GM13976 (cell line): Measurements from ENCODE around the gene TMEM94.

Source experiments
- DNase-seq: peaks from one replicate; pipeline ENCODE4 v3.0.0; 2012; ENCODE audit warnings: low spot score
- in situ Hi-C: fragments of 300-500 bp; cut with MboI; formaldehyde crosslinking; loops from one replicate; pipeline ENCODE4 v1.12.0; 2022; ENCODE audit warnings: low sequenced_read_pairs, mixed read lengths, inconsistent platforms; ENCODE audit not compliant: unreplicated experiment
- TF ChIP-seq, protein P1 (sequence below): IDR thresholded peaks from 2 replicates; pipeline ENCODE4 v1.5.1; 2012; ENCODE audit warnings: borderline replicate concordance, mild to moderate bottlenecking; ENCODE audit not compliant: insufficient read depth; ENCODE audit errors: extremely low read depth, missing control alignments, control extremely low read depth

TMEM94 gene

DNA sequence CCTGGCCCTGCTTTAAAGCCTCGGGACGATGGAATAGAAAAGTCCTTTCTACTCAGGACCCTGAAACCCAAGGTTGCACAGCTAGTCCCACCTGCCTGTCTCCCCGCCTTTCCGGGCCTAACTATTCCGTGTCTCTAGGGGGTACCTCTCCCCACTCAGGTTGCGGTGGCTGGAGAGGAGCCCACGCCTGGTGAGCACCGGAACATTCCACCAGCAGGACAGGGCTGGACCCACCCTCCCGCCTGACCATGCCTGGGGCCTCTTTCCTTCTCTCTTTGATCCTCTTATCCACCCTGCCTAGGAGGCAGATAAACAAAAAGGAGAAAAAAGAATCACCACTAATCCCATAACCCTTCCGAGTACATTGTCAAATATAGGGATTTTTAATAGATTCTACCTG lies 79.9 kb downstream of the TMEM94 start:
- DNase-seq: no peak
- in situ Hi-C loops: no loop called here
- TF ChIP-seq, protein P1, sequence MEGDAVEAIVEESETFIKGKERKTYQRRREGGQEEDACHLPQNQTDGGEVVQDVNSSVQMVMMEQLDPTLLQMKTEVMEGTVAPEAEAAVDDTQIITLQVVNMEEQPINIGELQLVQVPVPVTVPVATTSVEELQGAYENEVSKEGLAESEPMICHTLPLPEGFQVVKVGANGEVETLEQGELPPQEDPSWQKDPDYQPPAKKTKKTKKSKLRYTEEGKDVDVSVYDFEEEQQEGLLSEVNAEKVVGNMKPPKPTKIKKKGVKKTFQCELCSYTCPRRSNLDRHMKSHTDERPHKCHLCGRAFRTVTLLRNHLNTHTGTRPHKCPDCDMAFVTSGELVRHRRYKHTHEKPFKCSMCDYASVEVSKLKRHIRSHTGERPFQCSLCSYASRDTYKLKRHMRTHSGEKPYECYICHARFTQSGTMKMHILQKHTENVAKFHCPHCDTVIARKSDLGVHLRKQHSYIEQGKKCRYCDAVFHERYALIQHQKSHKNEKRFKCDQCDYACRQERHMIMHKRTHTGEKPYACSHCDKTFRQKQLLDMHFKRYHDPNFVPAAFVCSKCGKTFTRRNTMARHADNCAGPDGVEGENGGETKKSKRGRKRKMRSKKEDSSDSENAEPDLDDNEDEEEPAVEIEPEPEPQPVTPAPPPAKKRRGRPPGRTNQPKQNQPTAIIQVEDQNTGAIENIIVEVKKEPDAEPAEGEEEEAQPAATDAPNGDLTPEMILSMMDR: no peak

GRCh38 chr17:75539967-75540729 lies 83.7 kb downstream of the TMEM94 start:
- no peak for DNase-seq
- TF ChIP-seq, protein P1: no peak
- in situ Hi-C loops: no loop called here

DNA sequence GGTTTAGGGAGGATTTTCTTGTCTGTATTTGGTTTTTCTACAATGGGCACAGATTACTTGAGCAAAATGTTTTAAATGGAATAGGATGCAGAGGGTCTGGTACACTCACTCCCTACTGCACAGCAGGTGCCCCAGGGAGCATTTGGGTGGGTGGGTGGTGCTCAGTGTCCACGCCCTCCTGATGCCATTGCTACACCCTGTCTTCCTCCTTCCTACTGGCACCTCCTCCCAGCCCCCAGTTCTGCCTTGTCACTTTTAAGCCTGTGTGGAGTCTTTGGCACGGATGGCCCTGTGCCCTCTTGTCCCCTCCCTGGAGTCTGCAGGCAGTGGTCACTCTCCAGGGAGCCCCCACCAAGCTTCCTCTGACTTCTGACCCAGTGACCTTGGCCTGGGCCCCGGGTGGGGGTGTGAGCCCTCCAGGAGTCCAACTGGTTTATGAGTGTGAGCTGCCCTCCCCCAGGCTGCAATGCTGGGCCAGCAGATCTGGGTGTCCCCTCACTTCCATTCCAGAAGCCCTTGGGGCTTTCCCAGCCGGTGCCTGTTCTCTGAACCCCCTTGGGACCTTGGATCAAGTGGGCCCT lies 84.6 kb downstream of the TMEM94 start:
- no peak for DNase-seq
- TF ChIP-seq, protein P1: no peak
- in situ Hi-C loops: no loop called here

DNA sequence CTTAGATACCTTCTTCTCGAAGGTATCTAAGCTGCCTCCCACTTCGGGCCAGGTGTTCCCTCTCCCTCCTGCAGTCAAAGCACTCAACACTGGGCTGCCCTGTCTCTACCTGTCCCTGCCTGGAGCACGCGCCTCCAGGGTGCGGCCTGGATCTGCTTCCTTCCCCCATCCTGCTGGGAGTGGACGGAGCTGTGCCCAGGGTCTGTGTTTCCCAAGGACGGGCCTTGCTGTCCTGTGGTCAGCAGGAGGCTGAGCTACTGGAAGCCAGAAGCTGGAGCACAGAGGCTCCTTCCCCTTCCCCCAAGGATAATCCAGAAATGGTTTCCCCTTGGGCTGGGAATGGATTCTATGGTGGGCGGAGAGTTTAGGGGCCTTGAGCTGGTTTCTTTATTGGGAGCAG lies 85.8 kb downstream of the TMEM94 start:
- TF ChIP-seq, protein P1: no peak
- DNase-seq: no peak
- in situ Hi-C loops: no loop called here

GRCh38 chr17:75542728-75543336 lies 86.4 kb downstream of the TMEM94 start:
- in situ Hi-C loops: no loop called here
- no peak for DNase-seq
- TF ChIP-seq, protein P1: no peak

DNA sequence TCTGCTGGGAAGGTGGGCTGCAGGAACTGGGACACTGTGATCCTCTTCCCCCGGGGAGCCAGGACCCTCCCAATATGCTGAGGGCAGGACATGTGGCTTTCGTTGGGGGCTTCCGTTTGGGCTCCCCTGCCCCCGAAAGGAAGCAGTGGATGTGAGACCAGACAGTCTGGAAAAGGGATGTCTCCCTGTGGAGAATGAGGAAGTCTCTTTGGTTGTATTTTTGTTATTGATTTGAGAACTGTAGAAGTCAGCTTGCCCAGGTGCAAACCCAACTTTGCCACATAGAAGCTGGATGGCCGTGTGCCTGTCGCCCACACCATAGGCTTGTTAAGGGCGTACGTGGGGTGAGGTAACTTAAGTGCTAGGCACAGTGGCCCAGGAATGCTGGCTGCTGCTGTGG lies 87.8 kb downstream of the TMEM94 start:
- in situ Hi-C loops: no loop called here
- TF ChIP-seq, protein P1: no peak
- DNase-seq: no peak
